AG08396 (cell line): Measurements from ENCODE around the gene GDF15.
"Not testable (repeated sequence)": the region's sequence is repeated elsewhere in the genome, so short reads cannot be mapped to it uniquely, and the experiment has no call there.

ENCODE experiments used
- DNase-seq: peaks from one replicate; pipeline ENCODE4 v3.0.0; 2012; ENCODE audit warnings: low spot score, mixed read lengths

The GDF15 gene

GRCh38 chr19:18392417-18392816 is 6.5 kb downstream of the GDF15 start:
- DNase-seq: no peak

- no peak for DNase-seq
Observed at GRCh38 chr19:18392926-18393325, 7.0 kb downstream of the GDF15 start.

- no peak for DNase-seq
Observed at GRCh38 chr19:18393836-18394235, 7.9 kb downstream of the GDF15 start.

- no peak for DNase-seq
Observed at GRCh38 chr19:18396471-18397241, 10.7 kb downstream of the GDF15 start.

GRCh38 chr19:18397242-18398202 is 11.6 kb downstream of the GDF15 start, which contains the start of gene LRRC25:
TSS of gene LRRC25 (minus strand) at chr19:18397622. CDS start at chr19:18396963, 659 bp downstream.
- DNase-seq: no peak

- DNase-seq: peak; percentile 82
Observed at GRCh38 chr19:18399008-18399407, 13.1 kb downstream of the GDF15 start.

- DNase-seq: no peak
Observed at GRCh38 chr19:18401580-18402112, 15.7 kb downstream of the GDF15 start.

GRCh38 chr19:18402455-18403248 is 16.7 kb downstream of the GDF15 start:
- not testable (repeated sequence) for DNase-seq

- not testable (repeated sequence) for DNase-seq
Observed at GRCh38 chr19:18405754-18406153, 19.8 kb downstream of the GDF15 start.

GRCh38 chr19:18406749-18407148 is 20.8 kb downstream of the GDF15 start:
- no peak for DNase-seq

- no peak for DNase-seq
Observed at GRCh38 chr19:18408053-18408476, 22.1 kb downstream of the GDF15 start.

GRCh38 chr19:18412610-18413239 is 26.8 kb downstream of the GDF15 start:
- no peak for DNase-seq

GRCh38 chr19:18414504-18415177 is 28.7 kb downstream of the GDF15 start:
- DNase-seq: no peak

GRCh38 chr19:18415178-18415867 is 29.4 kb downstream of the GDF15 start:
- DNase-seq: peak; percentile 65

GRCh38 chr19:18416778-18417249 is 30.9 kb downstream of the GDF15 start:
- peak; percentile 93 for DNase-seq

GRCh38 chr19:18417250-18418028 is 31.5 kb downstream of the GDF15 start:
- DNase-seq: peak; percentile 81

- no peak for DNase-seq
Observed at GRCh38 chr19:18418029-18418482, 32.1 kb downstream of the GDF15 start.

GRCh38 chr19:18418483-18419194 is 32.7 kb downstream of the GDF15 start:
- no peak for DNase-seq
